Astrocyte (in vitro differentiated cells and primary cell): ENCODE results near the gene PTGR3. TPM values are rescaled to one million over a fixed set of nuclear protein-coding genes. Genes with fewer than 3 reads are reported as not detected.

ENCODE experiments used
- DNase-seq: peaks from one replicate; pipeline ENCODE4 v3.0.0-alpha.2; 2010; ENCODE audit warnings: low read depth
- FAIRE-seq: peaks from 2 replicates; lab custom pipeline; 2011; peaks lifted over from hg19 to GRCh38; lab: Jason Lieb, UNC
- H2AFZ ChIP-seq: 2 replicates; pipeline ENCODE4 v1.6.0; 2012; ENCODE audit warnings: low read depth, low read length, inconsistent platforms
- H3K27ac ChIP-seq: 2 replicates; pipeline ENCODE4 v1.5.1; 2011; ENCODE audit warnings: low read depth, low read length, inconsistent platforms
- H3K27me3 ChIP-seq: 2 replicates; pipeline ENCODE4 v1.6.0; 2011; ENCODE audit warnings: low read length, inconsistent platforms; ENCODE audit not compliant: insufficient read depth
- H3K36me3 ChIP-seq: 2 replicates; pipeline ENCODE4 v1.5.1; 2011; ENCODE audit warnings: low read length, inconsistent platforms; ENCODE audit not compliant: insufficient read depth
- H3K4me1 ChIP-seq: 2 replicates; pipeline ENCODE4 v1.5.1; 2011; ENCODE audit warnings: low read length, inconsistent platforms; ENCODE audit not compliant: insufficient read depth
- H3K4me2 ChIP-seq: 2 replicates; pipeline ENCODE4 v1.6.0; 2012; ENCODE audit warnings: low read length, inconsistent platforms
- H3K4me3 ChIP-seq: 2 replicates; pipeline ENCODE4 v1.5.1; 2011; ENCODE audit warnings: low read depth, mild to moderate bottlenecking, low read length, inconsistent platforms; ENCODE audit not compliant: insufficient read depth
- H3K79me2 ChIP-seq: 2 replicates; pipeline ENCODE4 v1.6.0; 2012; ENCODE audit warnings: mild to moderate bottlenecking, low read length, inconsistent platforms; ENCODE audit not compliant: insufficient read depth
- H3K9ac ChIP-seq: 2 replicates; pipeline ENCODE4 v1.6.0; 2012; ENCODE audit warnings: mild to moderate bottlenecking, low read length, inconsistent platforms
- H3K9me3 ChIP-seq: 2 replicates; pipeline ENCODE4 v1.5.1; 2012; ENCODE audit warnings: low read depth, mild to moderate bottlenecking, low read length, inconsistent platforms; ENCODE audit not compliant: insufficient read depth
- H4K20me1 ChIP-seq: 2 replicates; pipeline ENCODE4 v1.6.0; 2012; ENCODE audit warnings: low read length, inconsistent platforms; ENCODE audit not compliant: insufficient read depth
- H3K27ac Mint-ChIP-seq: one replicate; pipeline ENCODE4 v1.8.0; 2021; ENCODE audit warnings: mild to moderate bottlenecking, mixed read lengths; ENCODE audit not compliant: unreplicated experiment
- H3K27me3 Mint-ChIP-seq: one replicate; pipeline ENCODE4 v1.8.0; 2021; ENCODE audit warnings: low read depth, mixed read lengths; ENCODE audit not compliant: unreplicated experiment
- H3K36me3 Mint-ChIP-seq: one replicate; pipeline ENCODE4 v1.8.0; 2021; ENCODE audit warnings: low read depth, mixed read lengths; ENCODE audit not compliant: unreplicated experiment
- H3K4me1 Mint-ChIP-seq: one replicate; pipeline ENCODE4 v1.8.0; 2021; ENCODE audit warnings: low read depth, mixed read lengths; ENCODE audit not compliant: unreplicated experiment
- H3K4me3 Mint-ChIP-seq: one replicate; pipeline ENCODE4 v1.8.0; 2021; ENCODE audit warnings: mild to moderate bottlenecking, moderate library complexity, mixed read lengths; ENCODE audit not compliant: unreplicated experiment
- H3K9me3 Mint-ChIP-seq: one replicate; pipeline ENCODE4 v1.8.0; 2021; ENCODE audit warnings: mild to moderate bottlenecking, mixed read lengths; ENCODE audit not compliant: unreplicated experiment
- EZH2 ChIP-seq: IDR thresholded peaks from 2 replicates; pipeline ENCODE4 v1.6.1; 2012; ENCODE audit warnings: mild to moderate bottlenecking, low read length, inconsistent platforms; ENCODE audit not compliant: insufficient read depth
- total RNA-seq: library from RNA; stranded (reverse); gene quantifications from 2 replicates; pipeline ENCODE4 v1.2.1, GENCODE V29; 2021
- TF ChIP-seq, protein P1 (sequence below): IDR thresholded peaks from 2 replicates; pipeline ENCODE4 v1.5.1; 2011; ENCODE audit warnings: low read depth, mild to moderate bottlenecking, inconsistent platforms, low read length, moderate library complexity; ENCODE audit not compliant: insufficient read depth

Gene PTGR3
- total RNA-seq, 1 donor from 2014 or later = 8.4 TPM

DNA sequence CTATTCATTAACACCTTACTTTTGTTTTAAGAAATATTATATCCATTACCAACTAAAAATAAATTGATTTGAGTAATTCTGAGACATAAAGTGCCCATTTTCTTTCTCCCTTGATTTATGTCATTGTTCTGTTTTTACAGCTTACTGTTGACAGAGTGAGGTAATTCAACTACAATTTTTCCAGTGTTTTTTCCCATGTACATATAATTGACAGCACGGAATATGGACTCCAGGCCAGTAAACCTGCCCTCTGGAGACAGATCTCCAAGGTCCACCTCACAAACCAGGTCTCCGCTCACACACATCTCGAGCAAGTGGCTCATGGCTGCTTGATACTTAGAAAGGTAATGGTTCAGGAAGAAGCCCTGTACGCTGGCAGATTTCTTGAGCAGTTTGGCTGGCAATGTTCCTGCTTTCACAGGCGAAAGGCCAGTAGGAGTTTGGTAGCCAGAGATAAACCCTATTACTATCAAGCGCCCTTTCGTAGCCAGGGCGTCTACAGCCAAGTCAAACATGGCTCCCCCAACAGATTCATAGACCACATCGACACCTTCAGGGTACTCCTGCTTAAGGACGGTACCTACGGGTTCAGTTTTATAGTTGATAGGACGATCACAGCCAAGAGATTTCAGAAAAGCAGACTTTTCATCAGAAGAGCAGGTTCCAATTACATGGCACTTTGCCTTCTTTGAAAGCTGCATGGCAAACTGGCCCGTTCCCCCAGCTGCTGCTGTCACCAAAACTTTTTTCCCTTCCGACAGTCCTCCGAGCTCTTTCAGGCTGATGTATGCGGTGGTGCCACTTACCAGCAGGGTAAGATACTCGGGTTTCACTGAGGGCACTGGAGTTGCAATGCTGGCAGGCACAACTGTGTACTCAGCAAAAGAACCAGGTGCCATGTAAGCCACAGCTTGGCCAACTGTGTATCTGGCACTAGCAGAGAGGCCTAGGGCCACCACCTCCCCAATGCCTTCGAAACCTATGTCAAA lies 7.4 kb downstream of the PTGR3 start:
- H3K27me3 ChIP-seq = no peaks in the 10 kb centered on the region
- no peak overlapping the region for H3K27ac Mint-ChIP-seq
- H3K4me1 ChIP-seq = peaks cover 16% of the 10 kb centered on the region
- H2AFZ ChIP-seq = no peak overlapping the region
- no peak for FAIRE-seq
- no peak for DNase-seq
- H3K79me2 ChIP-seq = peaks cover 53% of the 10 kb centered on the region
- H3K4me1 Mint-ChIP-seq = peaks cover 6% of the 10 kb centered on the region
- H3K27me3 Mint-ChIP-seq = peaks cover 29% of the 10 kb centered on the region
- TF ChIP-seq, protein P1, sequence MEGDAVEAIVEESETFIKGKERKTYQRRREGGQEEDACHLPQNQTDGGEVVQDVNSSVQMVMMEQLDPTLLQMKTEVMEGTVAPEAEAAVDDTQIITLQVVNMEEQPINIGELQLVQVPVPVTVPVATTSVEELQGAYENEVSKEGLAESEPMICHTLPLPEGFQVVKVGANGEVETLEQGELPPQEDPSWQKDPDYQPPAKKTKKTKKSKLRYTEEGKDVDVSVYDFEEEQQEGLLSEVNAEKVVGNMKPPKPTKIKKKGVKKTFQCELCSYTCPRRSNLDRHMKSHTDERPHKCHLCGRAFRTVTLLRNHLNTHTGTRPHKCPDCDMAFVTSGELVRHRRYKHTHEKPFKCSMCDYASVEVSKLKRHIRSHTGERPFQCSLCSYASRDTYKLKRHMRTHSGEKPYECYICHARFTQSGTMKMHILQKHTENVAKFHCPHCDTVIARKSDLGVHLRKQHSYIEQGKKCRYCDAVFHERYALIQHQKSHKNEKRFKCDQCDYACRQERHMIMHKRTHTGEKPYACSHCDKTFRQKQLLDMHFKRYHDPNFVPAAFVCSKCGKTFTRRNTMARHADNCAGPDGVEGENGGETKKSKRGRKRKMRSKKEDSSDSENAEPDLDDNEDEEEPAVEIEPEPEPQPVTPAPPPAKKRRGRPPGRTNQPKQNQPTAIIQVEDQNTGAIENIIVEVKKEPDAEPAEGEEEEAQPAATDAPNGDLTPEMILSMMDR = no peak
- TF ChIP-seq EZH2 = no peak
- no peak overlapping the region for H3K9ac ChIP-seq
- H3K4me3 Mint-ChIP-seq = no peak overlapping the region
- no peak overlapping the region for H3K4me3 ChIP-seq
- H3K9me3 ChIP-seq = no peaks in the 10 kb centered on the region
- H3K9me3 Mint-ChIP-seq = no peaks in the 10 kb centered on the region
- H3K36me3 ChIP-seq = no peaks in the 10 kb centered on the region
- H4K20me1 ChIP-seq = peaks cover 34% of the 10 kb centered on the region
- H3K27ac ChIP-seq = no peak overlapping the region
- no peaks in the 10 kb centered on the region for H3K36me3 Mint-ChIP-seq
- H3K4me2 ChIP-seq = no peak overlapping the region

DNA sequence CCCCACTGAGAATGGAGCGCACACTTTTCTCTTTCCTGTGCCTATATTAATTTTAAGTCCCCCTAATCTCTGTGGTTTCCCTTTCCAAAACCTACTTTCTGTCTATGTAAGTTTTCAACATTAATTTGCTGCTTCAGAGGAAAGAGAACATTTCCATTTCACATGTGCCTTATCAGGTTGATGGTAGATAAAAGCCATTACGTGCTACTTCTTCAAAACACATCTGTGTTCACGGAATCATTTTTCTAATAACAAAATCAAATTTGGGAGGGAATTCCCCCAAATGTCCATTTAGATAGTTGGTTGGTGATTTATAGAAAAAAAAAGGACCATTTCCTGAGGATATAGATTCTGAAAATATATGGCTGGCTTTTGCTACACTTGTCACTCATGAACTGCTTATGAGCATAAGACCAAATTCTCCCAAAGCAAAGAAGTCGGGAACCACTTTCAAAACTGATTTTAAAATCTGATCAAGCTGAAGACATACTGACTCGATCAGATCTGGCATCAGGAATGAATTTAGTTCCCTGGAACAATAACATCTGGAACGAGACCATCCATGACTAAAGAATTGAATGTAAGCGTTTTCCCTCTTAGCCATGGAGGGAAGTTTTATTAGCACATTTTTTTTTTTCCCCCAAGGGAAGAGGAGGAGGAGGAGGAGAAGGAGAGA lies 8.2 kb downstream of the PTGR3 start:
- peaks cover 4% of the 10 kb centered on the region for H3K4me1 Mint-ChIP-seq
- Histone ChIP-seq H3K9me3 (no peaks in the 10 kb centered on the region), H3K27me3 (no peaks in the 10 kb centered on the region), H3K4me2 (no peak overlapping the region), H3K79me2 (peaks cover 45% of the 10 kb centered on the region), H3K27ac (no peak overlapping the region), H3K9ac (no peak overlapping the region), H4K20me1 (peaks cover 27% of the 10 kb centered on the region), H2AFZ (no peak overlapping the region), H3K4me3 (no peak overlapping the region), H3K36me3 (no peaks in the 10 kb centered on the region), H3K4me1 (peaks cover 16% of the 10 kb centered on the region)
- H3K4me3 Mint-ChIP-seq = no peak overlapping the region
- no peaks in the 10 kb centered on the region for H3K36me3 Mint-ChIP-seq
- FAIRE-seq = no peak
- peaks cover 21% of the 10 kb centered on the region for H3K27me3 Mint-ChIP-seq
- no peak for DNase-seq
- TF ChIP-seq, protein P1 = no peak
- TF ChIP-seq EZH2 = no peak
- no peak overlapping the region for H3K27ac Mint-ChIP-seq
- H3K9me3 Mint-ChIP-seq = no peaks in the 10 kb centered on the region
